GM12878 (cell line): ENCODE results near the gene TBCE.

Experiments used
- CBX3 ChIP-seq: fragments of 200-600 bp; sonication (generic); IDR thresholded peaks from 2 replicates; pipeline ENCODE4 v1.6.1; 2016; ENCODE audit warnings: low read depth, borderline replicate concordance
- NRF1 ChIP-seq: conservative IDR thresholded peaks from 2 replicates; pipeline ENCODE4 v1.6.1; 2011; ENCODE audit warnings: mild to moderate bottlenecking, low read depth, low read length, improper control_type of control experiment
- POLR2AphosphoS5 ChIP-seq: IDR thresholded peaks from 2 replicates; pipeline ENCODE4 v1.6.1; 2011; ENCODE audit warnings: mild to moderate bottlenecking, low read length, inconsistent platforms
- SIN3A ChIP-seq: IDR thresholded peaks from 2 replicates; pipeline ENCODE4 v1.6.1; 2012; ENCODE audit warnings: low read depth, low read length, improper control_type of control experiment
- TF ChIP-seq, protein P1 (sequence below): fragments of 150-350 bp; IDR thresholded peaks from 2 replicates; pipeline ENCODE4 v1.6.1; 2016; ENCODE audit warnings: low read depth, low read length
- TF ChIP-seq, protein P2 (sequence below), 3 experiments: IDR thresholded peaks in 2 of 3; conservative IDR thresholded peaks in 1 of 3; 2 replicates each; pipeline ENCODE4 v1.5.1; 2011; ENCODE audit warnings: low read depth in 3 of 3, low read length in 3 of 3, mild to moderate bottlenecking in 3 of 3, control low read depth in 2 of 3, moderate library complexity in 2 of 3, inconsistent platforms in 1 of 3, mixed read lengths in 1 of 3; ENCODE audit not compliant: control insufficient read depth in 2 of 3, insufficient read depth in 1 of 3; ENCODE audit errors: extremely low read depth in 1 of 3

DNA sequence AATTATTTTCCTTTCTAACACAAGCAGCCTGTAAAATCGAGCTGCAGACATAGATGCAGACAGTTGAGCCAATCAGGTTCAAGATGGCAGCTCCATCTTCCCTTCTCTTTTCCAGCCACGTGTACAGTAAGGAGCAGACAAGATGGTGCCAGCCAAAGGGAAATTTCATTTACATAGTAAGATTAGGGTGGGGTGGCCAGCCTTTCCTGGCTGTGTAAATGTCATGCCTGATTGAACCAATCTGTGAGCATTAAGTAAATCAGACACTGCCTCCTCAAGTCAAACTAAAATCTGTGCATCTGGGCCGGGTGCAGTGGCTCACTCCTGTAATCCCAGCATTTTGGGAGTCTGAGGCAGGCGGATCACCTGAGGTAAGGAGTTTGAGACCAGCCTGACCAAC lies 60.2 kb downstream of the TBCE start:
- TF ChIP-seq CBX3 (no peak), POLR2AphosphoS5 (no peak), SIN3A (no peak), NRF1 (no peak)
- TF ChIP-seq, protein P1, sequence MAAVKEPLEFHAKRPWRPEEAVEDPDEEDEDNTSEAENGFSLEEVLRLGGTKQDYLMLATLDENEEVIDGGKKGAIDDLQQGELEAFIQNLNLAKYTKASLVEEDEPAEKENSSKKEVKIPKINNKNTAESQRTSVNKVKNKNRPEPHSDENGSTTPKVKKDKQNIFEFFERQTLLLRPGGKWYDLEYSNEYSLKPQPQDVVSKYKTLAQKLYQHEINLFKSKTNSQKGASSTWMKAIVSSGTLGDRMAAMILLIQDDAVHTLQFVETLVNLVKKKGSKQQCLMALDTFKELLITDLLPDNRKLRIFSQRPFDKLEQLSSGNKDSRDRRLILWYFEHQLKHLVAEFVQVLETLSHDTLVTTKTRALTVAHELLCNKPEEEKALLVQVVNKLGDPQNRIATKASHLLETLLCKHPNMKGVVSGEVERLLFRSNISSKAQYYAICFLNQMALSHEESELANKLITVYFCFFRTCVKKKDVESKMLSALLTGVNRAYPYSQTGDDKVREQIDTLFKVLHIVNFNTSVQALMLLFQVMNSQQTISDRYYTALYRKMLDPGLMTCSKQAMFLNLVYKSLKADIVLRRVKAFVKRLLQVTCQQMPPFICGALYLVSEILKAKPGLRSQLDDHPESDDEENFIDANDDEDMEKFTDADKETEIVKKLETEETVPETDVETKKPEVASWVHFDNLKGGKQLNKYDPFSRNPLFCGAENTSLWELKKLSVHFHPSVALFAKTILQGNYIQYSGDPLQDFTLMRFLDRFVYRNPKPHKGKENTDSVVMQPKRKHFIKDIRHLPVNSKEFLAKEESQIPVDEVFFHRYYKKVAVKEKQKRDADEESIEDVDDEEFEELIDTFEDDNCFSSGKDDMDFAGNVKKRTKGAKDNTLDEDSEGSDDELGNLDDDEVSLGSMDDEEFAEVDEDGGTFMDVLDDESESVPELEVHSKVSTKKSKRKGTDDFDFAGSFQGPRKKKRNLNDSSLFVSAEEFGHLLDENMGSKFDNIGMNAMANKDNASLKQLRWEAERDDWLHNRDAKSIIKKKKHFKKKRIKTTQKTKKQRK = no peak
- TF ChIP-seq, protein P2, sequence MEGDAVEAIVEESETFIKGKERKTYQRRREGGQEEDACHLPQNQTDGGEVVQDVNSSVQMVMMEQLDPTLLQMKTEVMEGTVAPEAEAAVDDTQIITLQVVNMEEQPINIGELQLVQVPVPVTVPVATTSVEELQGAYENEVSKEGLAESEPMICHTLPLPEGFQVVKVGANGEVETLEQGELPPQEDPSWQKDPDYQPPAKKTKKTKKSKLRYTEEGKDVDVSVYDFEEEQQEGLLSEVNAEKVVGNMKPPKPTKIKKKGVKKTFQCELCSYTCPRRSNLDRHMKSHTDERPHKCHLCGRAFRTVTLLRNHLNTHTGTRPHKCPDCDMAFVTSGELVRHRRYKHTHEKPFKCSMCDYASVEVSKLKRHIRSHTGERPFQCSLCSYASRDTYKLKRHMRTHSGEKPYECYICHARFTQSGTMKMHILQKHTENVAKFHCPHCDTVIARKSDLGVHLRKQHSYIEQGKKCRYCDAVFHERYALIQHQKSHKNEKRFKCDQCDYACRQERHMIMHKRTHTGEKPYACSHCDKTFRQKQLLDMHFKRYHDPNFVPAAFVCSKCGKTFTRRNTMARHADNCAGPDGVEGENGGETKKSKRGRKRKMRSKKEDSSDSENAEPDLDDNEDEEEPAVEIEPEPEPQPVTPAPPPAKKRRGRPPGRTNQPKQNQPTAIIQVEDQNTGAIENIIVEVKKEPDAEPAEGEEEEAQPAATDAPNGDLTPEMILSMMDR (IDR thresholded peaks at IDR 0.05 in 2 of 3, conservative IDR thresholded peaks at IDR 0.05 in 1 of 3; ENCODE audit: control insufficient read depth in 2 of 3, extremely low read depth in 1 of 3, insufficient read depth in 1 of 3, low read depth in 3 of 3, low read length in 3 of 3) = no peak
